Mammary epithelial cell (primary cell): Measurements from ENCODE around the gene KPNB1.

Source experiments
- CTCF ChIP-seq, 2 donors: IDR thresholded peaks in 1 of 2; conservative IDR thresholded peaks in 1 of 2; 2 replicates each; pipeline ENCODE4 v1.5.1; 2011 to 2012; ENCODE audit warnings: inconsistent platforms in 2 of 2, low read length in 2 of 2, mild to moderate bottlenecking in 2 of 2, control low read depth in 1 of 2, low read depth in 1 of 2; ENCODE audit not compliant: insufficient read depth in 1 of 2; ENCODE audit errors: extremely low read depth in 1 of 2
- EZH2 ChIP-seq: IDR thresholded peaks from 2 replicates; pipeline ENCODE4 v1.6.1; 2012; ENCODE audit warnings: low read length, inconsistent platforms, borderline replicate concordance

- TF ChIP-seq CTCF (conservative IDR thresholded peaks at IDR 0.05 in 1 of 2, IDR thresholded peaks at IDR 0.05 in 1 of 2; ENCODE audit: extremely low read depth in 1 of 2, insufficient read depth in 1 of 2, low read depth in 1 of 2, low read length in 2 of 2): no peak
- no peak for TF ChIP-seq EZH2
Observed at GRCh38 chr17:47704736-47705135, 55.0 kb downstream of the KPNB1 start.
